Measurements from ENCODE around the gene CACNA1S.

DNA sequence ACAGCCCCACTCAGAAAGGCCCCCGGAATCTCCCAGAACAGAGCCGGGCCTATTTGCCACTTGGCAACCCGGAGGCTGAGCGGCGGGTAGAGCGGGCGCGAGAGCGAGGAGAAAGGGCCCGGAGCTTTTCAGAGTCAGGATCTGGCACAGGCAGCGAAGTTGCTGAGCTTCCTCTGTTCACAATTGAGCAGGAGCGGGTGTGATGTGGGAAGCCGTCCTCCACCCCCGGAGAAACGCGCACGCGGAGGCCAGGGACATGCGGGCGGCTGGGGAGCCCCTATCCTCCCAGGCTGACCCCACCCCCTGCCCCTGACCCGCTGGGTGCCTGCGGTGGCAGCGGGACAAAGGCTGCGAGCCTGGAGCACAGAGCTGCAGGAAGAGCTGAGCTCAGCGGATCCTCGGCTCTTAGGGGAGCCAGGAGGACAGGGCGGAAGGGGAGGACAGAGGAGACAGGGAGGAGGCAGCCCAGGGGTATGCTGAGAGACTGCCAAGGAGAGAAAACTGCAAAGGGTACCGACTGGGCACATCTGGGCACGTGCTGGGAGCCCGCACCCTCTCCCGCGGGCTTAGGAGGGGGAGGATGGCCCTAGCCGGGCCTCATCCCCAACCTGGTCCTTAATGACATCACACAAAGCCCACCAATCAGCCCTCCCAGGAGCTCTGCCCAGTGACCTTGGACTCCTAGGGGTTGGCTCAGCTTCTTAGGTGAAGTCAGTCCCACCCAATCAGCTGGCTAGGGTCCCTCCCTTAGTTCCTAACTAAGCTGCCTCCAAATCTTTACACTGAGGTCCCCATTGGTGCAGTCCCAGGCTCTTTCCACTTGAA lies 98.0 kb downstream of the CACNA1S start:
- TF ChIP-seq, protein P1, sequence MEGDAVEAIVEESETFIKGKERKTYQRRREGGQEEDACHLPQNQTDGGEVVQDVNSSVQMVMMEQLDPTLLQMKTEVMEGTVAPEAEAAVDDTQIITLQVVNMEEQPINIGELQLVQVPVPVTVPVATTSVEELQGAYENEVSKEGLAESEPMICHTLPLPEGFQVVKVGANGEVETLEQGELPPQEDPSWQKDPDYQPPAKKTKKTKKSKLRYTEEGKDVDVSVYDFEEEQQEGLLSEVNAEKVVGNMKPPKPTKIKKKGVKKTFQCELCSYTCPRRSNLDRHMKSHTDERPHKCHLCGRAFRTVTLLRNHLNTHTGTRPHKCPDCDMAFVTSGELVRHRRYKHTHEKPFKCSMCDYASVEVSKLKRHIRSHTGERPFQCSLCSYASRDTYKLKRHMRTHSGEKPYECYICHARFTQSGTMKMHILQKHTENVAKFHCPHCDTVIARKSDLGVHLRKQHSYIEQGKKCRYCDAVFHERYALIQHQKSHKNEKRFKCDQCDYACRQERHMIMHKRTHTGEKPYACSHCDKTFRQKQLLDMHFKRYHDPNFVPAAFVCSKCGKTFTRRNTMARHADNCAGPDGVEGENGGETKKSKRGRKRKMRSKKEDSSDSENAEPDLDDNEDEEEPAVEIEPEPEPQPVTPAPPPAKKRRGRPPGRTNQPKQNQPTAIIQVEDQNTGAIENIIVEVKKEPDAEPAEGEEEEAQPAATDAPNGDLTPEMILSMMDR (IDR thresholded peaks at IDR 0.05 in 8 of 11, conservative IDR thresholded peaks at IDR 0.05 in 3 of 11), result no peak
- TF ChIP-seq POLR2A (IDR thresholded peaks at IDR 0.05), result no peak
